Stimulated activated CD8-positive, alpha-beta memory T cell treated with anti-CD3 and anti-CD28 coated beads, Interleukin-2, amount 100 ng/mL, for 48 hours (primary cell): Measurements from ENCODE around the gene JPH2.
"Not testable (repeated sequence)": the region's sequence is repeated elsewhere in the genome, so short reads cannot be mapped to it uniquely, and the experiment has no call there.

Source experiments
- DNase-seq, 2 donors: peaks; one replicate each; pipeline ENCODE4 v3.0.0-alpha.2; 2020; ENCODE audit warnings: low read depth in 2 of 2

JPH2 gene

GRCh38 chr20:44159125-44159524 is 27.9 kb downstream of the JPH2 start:
- DNase-seq: no peak

GRCh38 chr20:44157061-44157460 is 29.9 kb downstream of the JPH2 start:
- no peak for DNase-seq

GRCh38 chr20:44154521-44155001 is 32.4 kb downstream of the JPH2 start:
- no peak for DNase-seq

- DNase-seq: no peak
These were observed 33.3 kb downstream of the JPH2 start for GRCh38 chr20:44153636-44154043.

GRCh38 chr20:44151621-44152416 is 35.2 kb downstream of the JPH2 start:
- no peak for DNase-seq

GRCh38 chr20:44146272-44146671 is 40.7 kb downstream of the JPH2 start:
- DNase-seq: no peak

- DNase-seq: no peak
These were observed 41.7 kb downstream of the JPH2 start for GRCh38 chr20:44145131-44145775.

GRCh38 chr20:44143936-44144335 is 43.1 kb downstream of the JPH2 start:
- DNase-seq: no peak

- DNase-seq: no peak
These were observed 44.6 kb downstream of the JPH2 start for GRCh38 chr20:44142413-44142812.

GRCh38 chr20:44141873-44142272 is 45.1 kb downstream of the JPH2 start:
- no peak for DNase-seq

- no peak for DNase-seq
These were observed 48.1 kb downstream of the JPH2 start for GRCh38 chr20:44138867-44139266.

GRCh38 chr20:44137266-44137801 is 49.7 kb downstream of the JPH2 start:
- DNase-seq: no peak

GRCh38 chr20:44136579-44137265 is 50.3 kb downstream of the JPH2 start:
- no peak for DNase-seq

- DNase-seq: no peak
These were observed 51.4 kb downstream of the JPH2 start for GRCh38 chr20:44135417-44136204.

GRCh38 chr20:44135012-44135412 is 52.0 kb downstream of the JPH2 start:
- DNase-seq: no peak

GRCh38 chr20:44133424-44133823 is 53.6 kb downstream of the JPH2 start:
- DNase-seq: no peak

GRCh38 chr20:44131704-44132103 is 55.3 kb downstream of the JPH2 start:
- DNase-seq: no peak

GRCh38 chr20:44129911-44130718 is 56.9 kb downstream of the JPH2 start:
- DNase-seq: no peak

GRCh38 chr20:44129300-44129699 is 57.7 kb downstream of the JPH2 start:
- DNase-seq: not testable (repeated sequence)

- DNase-seq: no peak
These were observed 60.5 kb downstream of the JPH2 start for GRCh38 chr20:44126445-44126844.
